MM.1S (cell line): Measurements from ENCODE around the gene GTF3C4.

Source experiments
- DNase-seq: peaks from one replicate; pipeline ENCODE4 v3.0.0-alpha.2; 2015
- H2AFZ ChIP-seq: fragments of 300-600 bp; sonication (generic); 2 replicates; pipeline ENCODE4 v1.6.0; 2016; ENCODE audit warnings: antibody characterized with exemption, low read length
- H3F3A ChIP-seq: fragments of 300-600 bp; sonication (generic); 2 replicates; pipeline ENCODE4 v1.6.1; 2016; ENCODE audit warnings: mild to moderate bottlenecking, antibody characterized with exemption, low read length, moderate library complexity, mixed read lengths; ENCODE audit not compliant: insufficient read depth
- H3K27ac ChIP-seq: fragments of 300-600 bp; sonication (generic); 2 replicates; pipeline ENCODE4 v1.5.1; 2016; ENCODE audit warnings: mild to moderate bottlenecking, low read length
- H3K27me3 ChIP-seq: fragments of 300-600 bp; sonication (generic); replicated peaks from 2 replicates; pipeline ENCODE4 v1.6.0; 2016; ENCODE audit warnings: low read length; ENCODE audit not compliant: insufficient read depth
- H3K36me3 ChIP-seq: fragments of 300-600 bp; sonication (generic); replicated peaks from 2 replicates; pipeline ENCODE4 v1.6.1; 2016; ENCODE audit warnings: mild to moderate bottlenecking, low read length, mixed read lengths; ENCODE audit not compliant: insufficient read depth
- H3K4me1 ChIP-seq: fragments of 300-600 bp; sonication (generic); 2 replicates; pipeline ENCODE4 v1.6.1; 2016; ENCODE audit warnings: low read length, mixed read lengths
- H3K4me2 ChIP-seq: fragments of 300-600 bp; sonication (generic); 2 replicates; pipeline ENCODE4 v1.6.0; 2016; ENCODE audit warnings: low read depth, low read length
- H3K4me3 ChIP-seq: fragments of 300-600 bp; sonication (generic); 2 replicates; pipeline ENCODE4 v1.5.1; 2016; ENCODE audit warnings: low read length, mixed read lengths
- H3K79me2 ChIP-seq: fragments of 300-600 bp; sonication (generic); 2 replicates; pipeline ENCODE4 v1.6.1; 2016; ENCODE audit warnings: mixed run types, low read length, mixed read lengths
- H3K9ac ChIP-seq: fragments of 300-600 bp; sonication (generic); 2 replicates; pipeline ENCODE4 v1.6.1; 2016; ENCODE audit warnings: low read length, mixed read lengths
- H3K9me2 ChIP-seq: fragments of 300-600 bp; sonication (generic); replicated peaks from 2 replicates; pipeline ENCODE4 v1.6.1; 2016; ENCODE audit warnings: mild to moderate bottlenecking, low read length, mixed read lengths; ENCODE audit not compliant: insufficient read depth
- H3K9me3 ChIP-seq: fragments of 300-600 bp; sonication (generic); replicated peaks from 2 replicates; pipeline ENCODE4 v1.6.1; 2016; ENCODE audit warnings: mild to moderate bottlenecking, low read length, mixed read lengths; ENCODE audit not compliant: insufficient read depth
- H4K20me1 ChIP-seq: fragments of 300-600 bp; sonication (generic); 2 replicates; pipeline ENCODE4 v1.6.1; 2016; ENCODE audit warnings: mild to moderate bottlenecking, low read length, moderate library complexity, mixed read lengths; ENCODE audit not compliant: insufficient read depth
- EZH2 ChIP-seq: fragments of 300-600 bp; sonication (generic); optimal IDR thresholded peaks from 2 replicates; pipeline ENCODE3; 2017; ENCODE audit warnings: low read depth, mild to moderate bottlenecking, antibody characterized with exemption, low read length, mixed read lengths
- EZH2phosphoT487 ChIP-seq: fragments of 300-600 bp; sonication (generic); IDR thresholded peaks from 2 replicates; pipeline ENCODE4 v1.6.1; 2018; ENCODE audit warnings: antibody characterized with exemption, low read length
- TF ChIP-seq, protein P1 (sequence below): fragments of 300-600 bp; sonication (generic); IDR thresholded peaks from 2 replicates; pipeline ENCODE4 v1.5.1; 2016; ENCODE audit warnings: antibody characterized with exemption, low read length, mixed read lengths

GTF3C4 gene

DNA sequence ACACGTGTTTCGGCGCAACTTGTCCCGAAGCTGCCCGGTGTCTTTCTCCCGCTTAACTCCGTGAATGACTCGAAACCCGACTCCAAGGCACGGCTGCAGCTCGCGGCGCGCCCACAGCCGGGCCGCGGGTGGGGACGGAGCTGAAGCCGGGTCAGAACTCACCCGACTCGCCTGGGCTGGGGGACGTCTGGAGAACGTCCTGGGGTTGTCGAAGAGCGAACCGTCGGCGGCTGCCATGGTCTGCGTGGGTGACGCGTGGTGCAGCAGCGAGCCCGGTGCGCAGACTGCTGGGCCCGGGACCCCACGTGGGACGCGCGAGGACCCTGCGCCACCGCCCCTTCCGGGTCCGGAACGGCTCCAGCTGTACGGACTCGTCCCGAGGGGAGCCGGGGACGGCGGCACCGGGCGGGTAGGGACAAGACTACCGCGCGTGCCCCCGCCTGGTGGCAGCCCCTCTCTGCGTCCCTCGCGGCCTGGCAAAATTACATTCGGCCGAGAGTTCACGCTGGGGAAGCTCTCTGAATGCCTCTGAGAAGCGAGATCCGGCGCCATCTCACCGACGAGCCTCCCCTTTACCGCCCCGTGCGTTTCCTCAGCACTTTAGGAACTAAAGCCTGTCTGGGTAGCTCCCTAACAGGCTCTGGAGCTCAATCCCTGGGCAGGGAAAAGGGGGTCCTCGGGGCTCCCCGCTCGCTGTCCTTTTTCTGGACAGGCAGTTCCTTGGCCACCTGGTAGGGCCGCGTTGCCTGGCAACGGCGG is 387 bp upstream of the GTF3C4 start, which contains the start of gene DDX31:
TSS of gene DDX31 (minus strand) at position 286 of the 759 bp plus-strand sequence. CDS start at position 237, 49 bp downstream.
- H3K4me1 ChIP-seq = peaks cover 11% of the 10 kb centered on the region
- H3K9ac ChIP-seq = peak within 1 kb of the TSS; percentile 92
- no peaks in the 10 kb centered on the region for H3K9me3 ChIP-seq
- H3K4me2 ChIP-seq = peak within 1 kb of the TSS; percentile 87
- peaks cover 17% of the 10 kb centered on the region; the same call in 1 of the 2 replicates for H4K20me1 ChIP-seq
- peak; percentile 85 for DNase-seq
- TF ChIP-seq EZH2phosphoT487 (no peak), EZH2 (no peak)
- TF ChIP-seq, protein P1, sequence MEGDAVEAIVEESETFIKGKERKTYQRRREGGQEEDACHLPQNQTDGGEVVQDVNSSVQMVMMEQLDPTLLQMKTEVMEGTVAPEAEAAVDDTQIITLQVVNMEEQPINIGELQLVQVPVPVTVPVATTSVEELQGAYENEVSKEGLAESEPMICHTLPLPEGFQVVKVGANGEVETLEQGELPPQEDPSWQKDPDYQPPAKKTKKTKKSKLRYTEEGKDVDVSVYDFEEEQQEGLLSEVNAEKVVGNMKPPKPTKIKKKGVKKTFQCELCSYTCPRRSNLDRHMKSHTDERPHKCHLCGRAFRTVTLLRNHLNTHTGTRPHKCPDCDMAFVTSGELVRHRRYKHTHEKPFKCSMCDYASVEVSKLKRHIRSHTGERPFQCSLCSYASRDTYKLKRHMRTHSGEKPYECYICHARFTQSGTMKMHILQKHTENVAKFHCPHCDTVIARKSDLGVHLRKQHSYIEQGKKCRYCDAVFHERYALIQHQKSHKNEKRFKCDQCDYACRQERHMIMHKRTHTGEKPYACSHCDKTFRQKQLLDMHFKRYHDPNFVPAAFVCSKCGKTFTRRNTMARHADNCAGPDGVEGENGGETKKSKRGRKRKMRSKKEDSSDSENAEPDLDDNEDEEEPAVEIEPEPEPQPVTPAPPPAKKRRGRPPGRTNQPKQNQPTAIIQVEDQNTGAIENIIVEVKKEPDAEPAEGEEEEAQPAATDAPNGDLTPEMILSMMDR = no peak
- H2AFZ ChIP-seq = peak within 1 kb of the TSS; percentile 91
- H3K9me2 ChIP-seq = no peaks in the 10 kb centered on the region
- no peaks in the 10 kb centered on the region for H3K36me3 ChIP-seq
- no peaks in the 10 kb centered on the region for H3K27me3 ChIP-seq
- peak within 1 kb of the TSS; percentile 99 for H3K4me3 ChIP-seq
- H3K27ac ChIP-seq = peak within 1 kb of the TSS; percentile 87
- H3K79me2 ChIP-seq = peaks cover 90% of the 10 kb centered on the region
- H3F3A ChIP-seq = no peaks in the 10 kb centered on the region

GRCh38 chr9:132671620-132672412 is 1.6 kb downstream of the GTF3C4 start:
- Histone ChIP-seq H3K9ac (peak overlapping the region; percentile 92; the same call in 1 of the 2 replicates), H3K9me2 (no peaks in the 10 kb centered on the region), H3K79me2 (peaks cover 95% of the 10 kb centered on the region), H3K4me1 (peaks cover 11% of the 10 kb centered on the region), H4K20me1 (peaks cover 17% of the 10 kb centered on the region; the same call in 1 of the 2 replicates), H3K27ac (no peak overlapping the region), H3F3A (no peaks in the 10 kb centered on the region), H3K36me3 (no peaks in the 10 kb centered on the region), H3K9me3 (no peaks in the 10 kb centered on the region), H3K4me3 (peak overlapping the region; percentile 99), H3K4me2 (peak overlapping the region; percentile 87), H3K27me3 (no peaks in the 10 kb centered on the region), H2AFZ (no peak overlapping the region)
- TF ChIP-seq EZH2 (no peak), EZH2phosphoT487 (no peak)
- TF ChIP-seq, protein P1 = no peak
- DNase-seq = no peak

DNA sequence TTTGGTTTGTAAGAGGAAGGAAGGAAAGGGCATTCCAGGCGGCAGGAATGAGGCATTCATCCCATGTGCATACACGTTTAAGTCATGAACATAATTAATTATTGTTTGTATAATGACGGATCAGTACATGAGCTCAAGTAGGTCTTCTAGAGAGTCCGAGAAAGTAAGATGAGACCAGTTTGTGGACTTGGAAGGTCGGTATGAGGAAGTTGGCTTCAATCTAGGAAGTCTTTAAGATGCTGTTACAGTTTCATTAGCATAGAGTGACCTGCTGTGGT is 2.1 kb downstream of the GTF3C4 start:
- H3K36me3 ChIP-seq = no peaks in the 10 kb centered on the region
- no peak overlapping the region for H3K27ac ChIP-seq
- no peak overlapping the region for H2AFZ ChIP-seq
- peak overlapping the region; percentile 87; the same call in 1 of the 2 replicates for H3K4me2 ChIP-seq
- peaks cover 20% of the 10 kb centered on the region; the same call in 1 of the 2 replicates for H4K20me1 ChIP-seq
- no peak for DNase-seq
- TF ChIP-seq, protein P1 = no peak
- TF ChIP-seq EZH2 (no peak), EZH2phosphoT487 (no peak)
- H3F3A ChIP-seq = no peaks in the 10 kb centered on the region
- no peak overlapping the region for H3K4me3 ChIP-seq
- no peak overlapping the region for H3K9ac ChIP-seq
- H3K27me3 ChIP-seq = no peaks in the 10 kb centered on the region
- no peaks in the 10 kb centered on the region for H3K9me3 ChIP-seq
- peaks cover 11% of the 10 kb centered on the region for H3K4me1 ChIP-seq
- peaks cover 96% of the 10 kb centered on the region for H3K79me2 ChIP-seq
- H3K9me2 ChIP-seq = no peaks in the 10 kb centered on the region
